ENCODE data around the gene MGRN1.

- TF ChIP-seq POLR2A (IDR thresholded peaks at IDR 0.05) (no peak), CTCF (IDR thresholded peaks at IDR 0.05) (no peak)
Measured at GRCh38 chr16:4603624-4604170, 20.9 kb upstream of the MGRN1 start.
